CD4-positive, alpha-beta memory T cell (primary cell): Measurements from ENCODE around the gene EEF2K. TPM values are rescaled to one million over a fixed set of nuclear protein-coding genes. Genes with fewer than 3 reads are reported as not detected.
A peak's percentile ranks its signal among the peaks of the same experiment; 100 is the strongest.

Source experiments
- CTCF ChIA-PET: fragments of 350-600 bp; sonication (Branson Sonifier 250); formaldehyde crosslinking; loops from one replicate; lab custom pipeline; 2021; ENCODE audit warnings: inconsistent platforms; ENCODE audit not compliant: partially characterized antibody; lab: Charles Lee
- POLR2A ChIA-PET: fragments of 350-600 bp; sonication (Branson Sonifier 250); formaldehyde crosslinking; loops from one replicate; lab custom pipeline; 2021; ENCODE audit not compliant: partially characterized antibody; lab: Charles Lee
- DNase-seq, 5 donors: peaks; one replicate each; pipeline versions ENCODE4 v3.0.0 to v3.0.0-alpha.2; 2020 to 2022; ENCODE audit warnings: mixed read lengths in 1 of 5
- H3K27ac ChIP-seq: one replicate; pipeline ENCODE4 v1.7.0; 2013; ENCODE audit warnings: low read depth, low read length
- H3K27me3 ChIP-seq: 2 replicates; pipeline ENCODE4 v1.7.0; 2013; ENCODE audit warnings: mild to moderate bottlenecking, low read length, moderate library complexity; ENCODE audit not compliant: insufficient read depth
- H3K36me3 ChIP-seq: 2 replicates; pipeline ENCODE4 v1.7.0; 2013; ENCODE audit warnings: mild to moderate bottlenecking, low read length, moderate library complexity; ENCODE audit not compliant: insufficient read depth
- H3K4me1 ChIP-seq: 2 replicates; pipeline ENCODE4 v1.7.0; 2013; ENCODE audit warnings: mild to moderate bottlenecking, low read length, moderate library complexity; ENCODE audit not compliant: insufficient read depth
- H3K4me3 ChIP-seq, 2 donors: one replicate each; pipeline ENCODE4 v1.7.0; 2013; ENCODE audit warnings: low read length in 2 of 2, mild to moderate bottlenecking in 1 of 2
- H3K9me3 ChIP-seq, 2 donors: one replicate each; pipeline ENCODE4 v1.7.0; 2013; ENCODE audit warnings: low read length in 2 of 2, control low read depth in 1 of 2; ENCODE audit not compliant: control insufficient read depth in 1 of 2
- H3K27ac Mint-ChIP-seq, 7 donors: one replicate each; pipeline ENCODE4 v1.8.0; 2020 to 2021; ENCODE audit warnings: mixed read lengths in 7 of 7, mild to moderate bottlenecking in 6 of 7, inconsistent platforms in 3 of 7, moderate library complexity in 3 of 7
- H3K27me3 Mint-ChIP-seq, 2 donors: one replicate each; pipeline ENCODE4 v1.8.0; 2020 to 2021; ENCODE audit warnings: mixed read lengths in 2 of 2
- H3K36me3 Mint-ChIP-seq, 2 donors: one replicate each; pipeline ENCODE4 v1.8.0; 2020 to 2021; ENCODE audit warnings: mixed read lengths in 2 of 2, inconsistent platforms in 1 of 2, mild to moderate bottlenecking in 1 of 2
- H3K4me1 Mint-ChIP-seq, 4 donors: one replicate each; pipeline ENCODE4 v1.8.0; 2020 to 2021; ENCODE audit warnings: mixed read lengths in 4 of 4, mild to moderate bottlenecking in 1 of 4
- H3K4me3 Mint-ChIP-seq, 8 donors: one replicate each; pipeline ENCODE4 v1.8.0; 2020 to 2021; ENCODE audit warnings: mixed read lengths in 8 of 8, mild to moderate bottlenecking in 7 of 8, moderate library complexity in 6 of 8, inconsistent platforms in 3 of 8
- H3K9me3 Mint-ChIP-seq, 8 donors: one replicate each; pipeline ENCODE4 v1.8.0; 2020 to 2021; ENCODE audit warnings: mixed read lengths in 8 of 8, mild to moderate bottlenecking in 5 of 8, inconsistent platforms in 3 of 8, moderate library complexity in 1 of 8
- intact Hi-C: fragments of 100-400 bp; cut with micrococcal nuclease; formaldehyde crosslinking; loops from one replicate; pipeline ENCODE4 v1.15.1; 2023
- polyA plus RNA-seq, 2 donors: library from polyadenylated mRNA; unstranded; fragments of 300-500 nt; fragmentation: Illumina TruSeq; gene quantifications; one replicate each; pipeline ENCODE4 v1.2.3, GENCODE V29; 2021
- total RNA-seq, 2 experiments: library from RNA; stranded (reverse); gene quantifications; one replicate each; pipeline ENCODE4 v1.2.3, GENCODE V29; 2021

Gene EEF2K
- total and polyA plus RNA-seq, 4 experiments from 2014 or later, result 0.77 to 20.7 (median 11.5) TPM

DNA sequence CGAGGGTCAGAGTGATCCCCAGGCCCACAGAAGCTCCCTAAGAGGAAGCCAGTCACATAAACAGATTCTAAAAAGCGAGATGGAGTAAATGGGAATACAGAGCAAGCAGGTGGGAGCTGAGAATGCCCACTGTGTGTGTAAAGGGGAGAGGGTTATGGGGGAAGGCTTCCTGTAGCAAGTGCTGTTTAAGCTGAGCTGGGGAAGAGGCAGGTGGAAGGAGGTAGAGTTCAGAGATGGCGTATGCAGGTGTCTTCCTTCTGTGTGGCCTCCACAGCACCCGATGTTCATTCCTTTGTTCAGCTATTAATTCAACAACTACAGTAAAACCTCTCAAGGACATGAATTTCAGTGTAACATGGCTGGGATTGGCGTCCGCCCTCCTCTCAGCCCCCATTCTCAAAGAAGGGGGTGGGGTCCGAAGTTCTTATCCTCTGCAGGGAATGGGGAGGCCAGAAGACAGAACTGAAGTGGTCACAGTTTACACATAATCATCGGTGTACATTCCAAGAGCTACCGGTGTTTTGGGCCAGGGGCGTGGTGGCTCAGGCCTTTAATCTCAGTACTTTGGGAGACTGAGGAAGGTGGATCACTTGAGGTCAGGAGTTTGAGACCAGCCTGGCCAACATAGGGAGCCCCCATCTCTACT is 1.8 kb downstream of the EEF2K start:
- Mint-ChIP-seq H3K36me3 (peaks cover 11 to 12% of the 10 kb centered on the region in 2 donors), H3K9me3 (peaks cover 0 to 4% (median 0%) of the 10 kb centered on the region in 8 donors), H3K27ac (peak overlapping the region in 6 of 7 donors; percentile 67 to 95 (median 86)), H3K4me1 (peaks cover 18 to 40% (median 27%) of the 10 kb centered on the region in 4 donors), H3K4me3 (peak overlapping the region; percentile 91 to 97 (median 93)), H3K27me3 (no peaks in the 10 kb centered on the region)
- DNase-seq, result no peak
- Histone ChIP-seq H3K27ac (peak overlapping the region; percentile 14), H3K27me3 (no peaks in the 10 kb centered on the region), H3K4me3 (peak overlapping the region; percentile 76 to 78), H3K9me3 (no peaks in the 10 kb centered on the region), H3K36me3 (no peaks in the 10 kb centered on the region), H3K4me1 (peaks cover 14% of the 10 kb centered on the region)
- POLR2A ChIA-PET, result interaction anchor here (0.6 to 8.1 kb wide), 4 partner anchors 8 to 89 kb away, joined by 3 to 106 read pairs (median 19); partner anchors contain the start of gene POLR3E
- intact Hi-C loops, result loop anchor here (2.0 kb wide), 1 partner anchor 17 kb away; no protein-coding TSS in a partner anchor
- CTCF ChIA-PET, result interaction anchor here (1.2 to 7.0 kb wide), 6 partner anchors 12 to 205 kb away, joined by 3 to 89 read pairs (median 6); partner anchors contain the start of gene POLR3E

- peaks cover 14 to 20% of the 10 kb centered on the region in 2 donors for H3K36me3 Mint-ChIP-seq
- Histone ChIP-seq H3K27me3 (no peaks in the 10 kb centered on the region), H3K4me1 (peaks cover 14% of the 10 kb centered on the region), H3K27ac (no peak overlapping the region), H3K9me3 (no peaks in the 10 kb centered on the region), H3K4me3 (no peak overlapping the region), H3K36me3 (no peaks in the 10 kb centered on the region)
- no peaks in the 10 kb centered on the region for H3K27me3 Mint-ChIP-seq
- peaks cover 19 to 44% (median 33%) of the 10 kb centered on the region in 4 donors for H3K4me1 Mint-ChIP-seq
- intact Hi-C loops, result no loop called here
- ChIA-PET CTCF (interaction anchor here (0.7 kb wide), 1 partner anchor 86 kb away, joined by 3 read pairs; no protein-coding TSS in a partner anchor), POLR2A (interaction anchor here (1.0 to 8.1 kb wide), 3 partner anchors 14 to 19 kb away, joined by 4 to 106 read pairs (median 4); no protein-coding TSS in a partner anchor)
- peak overlapping the region in 1 of 8 donors; percentile 22 for H3K4me3 Mint-ChIP-seq
- no peak for DNase-seq
- H3K9me3 Mint-ChIP-seq, result peaks cover 0 to 4% (median 0%) of the 10 kb centered on the region in 8 donors
- H3K27ac Mint-ChIP-seq, result peak overlapping the region in 2 of 7 donors; percentile 6 to 63
These were observed 4.2 kb downstream of the EEF2K start for GRCh38 chr16:22210285-22210684.

GRCh38 chr16:22210854-22211253 is 4.8 kb downstream of the EEF2K start:
- Mint-ChIP-seq H3K36me3 (peaks cover 14 to 20% of the 10 kb centered on the region in 2 donors), H3K4me1 (peaks cover 19 to 39% (median 30%) of the 10 kb centered on the region in 4 donors), H3K27ac (peak overlapping the region in 1 of 7 donors; percentile 6), H3K9me3 (peaks cover 0 to 4% (median 0%) of the 10 kb centered on the region in 8 donors), H3K27me3 (no peaks in the 10 kb centered on the region), H3K4me3 (no peak overlapping the region)
- ChIA-PET POLR2A (interaction anchor here (1.0 to 8.1 kb wide), 3 partner anchors 15 to 86 kb away, joined by 4 to 106 read pairs (median 5); partner anchors contain the start of gene POLR3E), CTCF (interaction anchor here (0.7 kb wide), 1 partner anchor 86 kb away, joined by 3 read pairs; no protein-coding TSS in a partner anchor)
- Histone ChIP-seq H3K4me1 (peaks cover 14% of the 10 kb centered on the region), H3K9me3 (no peaks in the 10 kb centered on the region), H3K36me3 (no peaks in the 10 kb centered on the region), H3K27me3 (no peaks in the 10 kb centered on the region), H3K4me3 (no peak overlapping the region), H3K27ac (no peak overlapping the region)
- intact Hi-C loops, result no loop called here
- DNase-seq, result no peak

DNA sequence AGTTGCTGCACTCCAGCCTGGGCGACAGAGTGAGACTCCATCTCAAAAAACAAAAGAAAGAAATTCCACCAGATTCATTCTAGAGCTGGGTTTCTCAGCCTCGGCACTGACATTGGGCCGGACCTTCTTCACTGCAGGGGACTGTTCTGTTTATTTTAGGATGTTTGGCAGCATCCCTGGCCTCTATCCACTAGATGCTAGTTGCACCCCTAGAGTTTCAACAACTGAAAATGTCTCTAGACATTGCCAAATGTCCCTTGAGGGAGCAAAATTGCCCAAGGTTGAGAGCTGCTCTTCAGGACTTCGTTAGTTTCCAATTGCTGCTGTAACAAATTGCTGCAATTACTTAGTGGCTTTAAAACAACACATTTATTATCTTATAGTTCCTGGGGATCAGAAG is 7.2 kb downstream of the EEF2K start:
- no peak overlapping the region for H3K4me3 ChIP-seq
- intact Hi-C loops, result no loop called here
- H3K27ac Mint-ChIP-seq, result peak overlapping the region in 1 of 7 donors; percentile 20

DNA sequence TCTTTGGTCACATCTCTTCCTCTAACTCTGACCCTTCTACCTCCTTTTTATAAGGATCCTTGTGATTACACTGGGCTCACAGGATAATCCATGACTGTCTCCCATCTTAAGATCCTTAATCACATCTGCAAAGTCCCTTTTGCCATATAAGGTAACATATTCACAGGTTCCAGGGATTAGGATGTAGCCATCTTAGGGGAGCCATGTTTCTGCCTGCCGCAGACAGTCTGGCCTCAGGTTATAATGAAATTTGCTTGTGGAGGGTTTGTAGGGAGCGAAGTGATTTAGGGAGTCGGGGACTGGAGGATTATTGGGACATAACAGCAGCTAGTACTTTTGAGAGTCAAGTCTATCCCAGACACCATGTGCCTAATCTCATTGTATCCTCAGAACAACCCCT is 7.7 kb downstream of the EEF2K start:
- POLR2A ChIA-PET, result no interaction called here
- Histone ChIP-seq H3K4me3 (no peak overlapping the region), H3K27ac (no peak overlapping the region), H3K27me3 (no peaks in the 10 kb centered on the region), H3K36me3 (no peaks in the 10 kb centered on the region), H3K9me3 (no peaks in the 10 kb centered on the region), H3K4me1 (no peaks in the 10 kb centered on the region)
- no peak for DNase-seq
- intact Hi-C loops, result no loop called here
- Mint-ChIP-seq H3K27me3 (no peaks in the 10 kb centered on the region), H3K27ac (peak overlapping the region in 1 of 7 donors; percentile 20), H3K9me3 (peaks cover 0 to 4% (median 0%) of the 10 kb centered on the region in 8 donors), H3K4me1 (peaks cover 8 to 24% (median 18%) of the 10 kb centered on the region in 4 donors), H3K4me3 (no peak overlapping the region), H3K36me3 (peaks cover 14 to 20% of the 10 kb centered on the region in 2 donors)
- CTCF ChIA-PET, result no interaction called here

More for the DNA sequence above, 7.2 kb downstream of the EEF2K start:
- Histone ChIP-seq H3K27me3 (no peaks in the 10 kb centered on the region), H3K4me1 (peaks cover 1% of the 10 kb centered on the region), H3K27ac (no peak overlapping the region), H3K36me3 (no peaks in the 10 kb centered on the region), H3K9me3 (no peaks in the 10 kb centered on the region)
- CTCF ChIA-PET, result no interaction called here
- no peak for DNase-seq
- Mint-ChIP-seq H3K36me3 (peaks cover 14 to 20% of the 10 kb centered on the region in 2 donors), H3K9me3 (peaks cover 0 to 4% (median 0%) of the 10 kb centered on the region in 8 donors), H3K4me3 (no peak overlapping the region), H3K27me3 (no peaks in the 10 kb centered on the region), H3K4me1 (peaks cover 10 to 27% (median 21%) of the 10 kb centered on the region in 4 donors)
- POLR2A ChIA-PET, result no interaction called here

DNA sequence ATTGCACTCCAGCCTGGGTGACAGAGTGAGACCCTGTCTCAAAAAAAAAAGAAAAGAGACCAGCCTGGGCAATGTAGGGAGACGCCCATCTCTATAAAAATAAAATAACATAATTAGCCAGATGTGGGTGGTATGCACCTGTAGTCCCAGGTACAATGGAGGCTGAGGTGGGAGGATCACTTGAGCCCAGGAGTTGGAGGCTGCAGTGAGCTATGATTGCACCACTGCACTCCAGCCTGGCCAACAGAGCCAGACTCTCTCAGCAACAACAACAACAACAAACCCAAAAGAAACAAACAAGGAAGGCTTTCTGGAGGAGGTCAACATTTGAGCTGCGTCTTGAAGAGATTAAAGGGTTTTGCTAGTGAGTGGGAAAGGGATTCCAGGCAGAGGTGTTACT is 8.3 kb downstream of the EEF2K start:
- Histone ChIP-seq H3K4me1 (no peaks in the 10 kb centered on the region), H3K27me3 (no peaks in the 10 kb centered on the region), H3K4me3 (no peak overlapping the region), H3K9me3 (no peaks in the 10 kb centered on the region), H3K36me3 (no peaks in the 10 kb centered on the region), H3K27ac (no peak overlapping the region)
- H3K4me3 Mint-ChIP-seq, result no peak overlapping the region
- H3K9me3 Mint-ChIP-seq, result peaks cover 0 to 4% (median 0%) of the 10 kb centered on the region in 8 donors
- H3K27me3 Mint-ChIP-seq, result no peaks in the 10 kb centered on the region
- POLR2A ChIA-PET, result no interaction called here
- peak overlapping the region in 2 of 7 donors; percentile 62 to 68 for H3K27ac Mint-ChIP-seq
- CTCF ChIA-PET, result interaction anchor here (0.8 kb wide), 1 partner anchor 11 kb away, joined by 3 read pairs; no protein-coding TSS in a partner anchor
- peaks cover 5 to 19% (median 16%) of the 10 kb centered on the region in 4 donors for H3K4me1 Mint-ChIP-seq
- intact Hi-C loops, result no loop called here
- no peak for DNase-seq
- H3K36me3 Mint-ChIP-seq, result peaks cover 14 to 20% of the 10 kb centered on the region in 2 donors

DNA sequence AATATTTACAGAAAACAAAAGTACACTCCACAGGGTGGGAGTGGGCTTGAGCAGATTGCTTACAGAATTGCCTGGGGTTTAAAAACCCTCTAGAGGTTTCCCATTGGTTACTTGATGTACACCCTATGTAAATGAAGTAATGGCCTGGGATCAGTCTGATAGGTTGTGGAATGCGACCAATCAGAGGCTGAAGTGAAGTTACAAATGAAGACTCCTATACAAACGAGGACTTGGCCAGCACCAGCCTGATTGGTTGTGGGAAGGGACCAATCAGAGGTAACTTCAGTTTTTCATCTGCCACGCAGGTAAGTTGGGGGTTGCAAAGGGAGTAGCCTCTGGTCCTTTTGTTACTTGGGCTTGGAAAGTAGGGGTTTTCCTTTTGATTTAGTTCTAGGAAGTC is 8.8 kb downstream of the EEF2K start:
- H3K9me3 ChIP-seq, result no peaks in the 10 kb centered on the region
- Mint-ChIP-seq H3K4me3 (no peak overlapping the region), H3K27ac (peak overlapping the region in 1 of 7 donors; percentile 19), H3K27me3 (no peaks in the 10 kb centered on the region), H3K4me1 (peaks cover 5 to 19% (median 15%) of the 10 kb centered on the region in 4 donors), H3K9me3 (peaks cover 0 to 4% (median 0%) of the 10 kb centered on the region in 8 donors), H3K36me3 (peaks cover 14 to 20% of the 10 kb centered on the region in 2 donors)
- H3K27ac ChIP-seq, result no peak overlapping the region
- intact Hi-C loops, result no loop called here
- POLR2A ChIA-PET, result no interaction called here
- CTCF ChIA-PET, result interaction anchor here (0.8 kb wide), 1 partner anchor 11 kb away, joined by 3 read pairs; no protein-coding TSS in a partner anchor
- DNase-seq, result no peak
- no peaks in the 10 kb centered on the region for H3K4me1 ChIP-seq
- H3K36me3 ChIP-seq, result no peaks in the 10 kb centered on the region
- H3K4me3 ChIP-seq, result no peak overlapping the region
- H3K27me3 ChIP-seq, result no peaks in the 10 kb centered on the region
